HG02973 (cell line): ENCODE measurements around the gene TNP2.
"Not testable (repeated sequence)": the region's sequence is repeated elsewhere in the genome, so short reads cannot be mapped to it uniquely, and the experiment has no call there.

Experiments used
- ATAC-seq: cut with Tn5 transposase; IDR thresholded peaks from one replicate; pipeline ENCODE4 v1.9.1; 2021; ENCODE audit warnings: moderate library complexity; ENCODE audit not compliant: unreplicated experiment

TNP2 gene

DNA sequence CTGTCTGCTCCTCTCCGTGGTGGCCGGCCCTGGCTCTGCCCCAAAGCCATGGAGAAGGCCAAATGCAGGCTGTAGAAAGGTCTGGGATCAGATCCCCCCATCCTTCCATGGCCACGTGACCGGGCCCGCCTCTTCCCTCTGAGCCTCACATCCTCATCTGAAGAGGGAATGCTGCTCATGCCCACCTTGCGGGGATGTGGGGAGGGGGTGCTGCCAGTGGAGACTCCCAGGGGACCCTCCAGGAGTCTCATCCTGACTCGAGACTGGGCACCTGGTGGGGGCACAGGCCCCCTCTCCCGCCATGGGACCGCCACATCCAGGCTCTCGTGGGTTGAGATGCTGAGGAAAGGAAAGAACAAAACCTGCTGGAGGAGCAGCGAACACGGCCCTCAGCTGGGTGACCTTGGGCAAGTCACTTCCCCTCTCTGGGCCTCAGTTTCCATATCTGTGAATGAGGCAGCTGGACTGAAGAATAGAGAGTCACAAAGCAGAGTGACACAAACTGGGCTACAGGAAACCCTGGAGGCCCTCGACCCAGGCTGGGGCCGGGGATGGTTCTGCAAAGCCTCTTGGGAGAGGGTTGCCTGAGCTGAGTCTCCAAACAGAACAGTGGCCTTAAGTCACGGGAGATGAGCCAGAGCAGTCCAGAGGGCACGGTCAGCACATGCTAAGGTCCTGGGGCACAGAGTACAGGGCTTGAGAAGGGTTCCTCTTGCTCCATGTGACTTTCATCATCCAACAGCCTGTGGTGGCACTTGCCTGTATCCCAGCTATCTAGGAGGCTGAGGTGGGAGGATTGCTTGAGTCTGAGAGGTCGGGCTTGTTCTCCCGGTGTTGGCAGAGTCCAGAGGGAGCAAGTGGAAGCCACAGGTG lies 43.2 kb downstream of the TNP2 start:
- ATAC-seq, result no peak

GRCh38 chr16:11224894-11225676 lies 44.0 kb downstream of the TNP2 start:
- peak; percentile 86 for ATAC-seq

DNA sequence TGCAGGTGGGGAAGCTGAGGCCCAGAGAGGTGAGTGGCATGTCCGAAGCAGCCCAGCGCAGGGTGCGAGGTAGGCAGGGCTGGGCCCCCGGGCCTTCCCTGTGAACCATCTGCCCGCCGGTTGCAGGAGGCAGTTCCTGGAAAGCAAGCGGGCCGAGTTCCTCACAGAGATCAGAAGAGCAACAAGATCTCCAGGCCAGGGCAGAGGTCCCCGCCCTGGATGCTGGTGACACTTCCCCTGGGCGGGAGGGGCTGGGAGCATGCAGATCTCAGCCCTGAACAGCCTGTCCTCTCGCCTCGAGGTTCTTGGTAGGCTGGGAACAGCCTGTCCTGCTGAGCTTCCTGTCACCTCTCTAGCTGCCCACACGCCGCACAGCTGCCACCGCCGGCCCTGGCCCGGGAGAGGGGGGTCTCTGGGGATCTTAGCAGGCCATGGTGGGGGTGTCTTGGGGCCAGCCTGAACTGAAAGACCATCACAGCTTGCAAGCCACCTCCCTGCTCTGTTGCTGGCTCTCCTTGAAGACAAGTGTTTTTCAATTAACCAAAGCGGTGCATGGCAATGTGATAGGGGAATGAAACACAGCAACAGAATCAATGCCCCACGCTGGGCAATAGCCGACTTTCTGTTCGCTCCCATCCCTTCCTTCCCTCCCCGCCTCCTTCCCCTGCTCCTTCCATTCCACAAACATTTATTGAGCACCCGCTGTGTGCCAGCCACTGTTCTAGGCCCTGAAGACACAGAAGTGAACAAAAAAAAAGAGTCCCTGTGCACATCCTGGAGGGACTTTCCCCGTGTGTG lies 44.8 kb downstream of the TNP2 start:
- ATAC-seq, result no peak

GRCh38 chr16:11220507-11220906 lies 48.6 kb downstream of the TNP2 start:
- ATAC-seq, result not testable (repeated sequence)

DNA sequence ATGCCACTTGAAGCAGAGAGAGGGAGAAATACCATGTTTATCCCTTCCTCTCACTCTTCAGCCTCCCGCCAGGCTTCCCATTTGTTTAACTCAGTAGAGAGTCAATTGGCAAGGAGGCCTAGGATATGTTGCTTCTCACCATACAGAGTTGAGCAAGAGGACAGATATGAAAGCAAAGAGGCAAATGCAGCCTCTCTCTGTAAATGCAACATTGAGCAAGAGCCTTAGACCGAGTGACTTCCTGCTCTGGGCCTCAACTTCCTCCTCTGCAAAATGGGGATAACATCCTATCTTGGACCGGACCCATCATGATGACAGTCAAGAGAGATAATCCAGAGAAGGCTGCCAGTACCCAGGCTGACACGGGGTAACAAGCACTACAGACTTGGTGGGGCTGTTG lies 49.9 kb downstream of the TNP2 start:
- no peak for ATAC-seq

- no peak for ATAC-seq
These were observed 50.5 kb downstream of the TNP2 start for GRCh38 chr16:11218604-11218962.
